Embryonic facial prominence (tissue), 1 donor: ENCODE measurements around the gene SPEG.

ENCODE experiments used
- DNase-seq: peaks from one replicate; pipeline ENCODE4 v3.0.0-alpha.2; 2016; ENCODE audit errors: extremely low spot score

The SPEG gene

DNA sequence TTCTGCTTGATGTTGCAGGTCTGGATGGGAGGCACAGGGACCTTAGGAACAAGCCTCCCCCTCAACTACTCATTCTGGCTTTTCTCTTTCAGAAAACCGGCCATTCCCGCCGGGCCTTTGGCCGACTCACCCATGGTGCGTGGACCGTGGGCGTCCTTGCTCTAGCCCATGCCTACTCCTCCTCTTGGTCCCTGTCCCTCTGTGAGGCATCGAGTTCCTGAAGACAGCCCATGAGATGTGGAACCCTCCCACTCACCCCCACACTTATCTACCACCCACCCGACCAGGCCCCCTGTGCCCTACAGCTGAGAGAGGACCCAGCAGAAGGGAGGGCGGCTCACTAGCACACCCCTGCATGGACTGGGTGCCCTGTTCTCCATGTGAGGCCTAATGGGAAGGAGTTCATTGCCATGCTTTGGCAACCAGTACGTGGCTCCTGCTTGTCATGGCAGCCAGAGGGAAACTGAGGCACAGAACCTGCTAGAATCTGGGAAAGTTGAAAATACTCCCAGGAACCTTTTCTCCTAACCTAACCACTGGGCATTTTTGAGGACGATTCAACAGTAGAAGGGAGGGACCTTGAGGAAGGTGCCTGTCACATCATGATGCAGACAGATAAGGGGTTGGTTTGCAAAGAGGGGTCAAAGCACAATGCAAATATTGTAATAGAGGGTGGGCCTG lies 8.5 kb downstream of the SPEG start:
- DNase-seq: no peak

DNA sequence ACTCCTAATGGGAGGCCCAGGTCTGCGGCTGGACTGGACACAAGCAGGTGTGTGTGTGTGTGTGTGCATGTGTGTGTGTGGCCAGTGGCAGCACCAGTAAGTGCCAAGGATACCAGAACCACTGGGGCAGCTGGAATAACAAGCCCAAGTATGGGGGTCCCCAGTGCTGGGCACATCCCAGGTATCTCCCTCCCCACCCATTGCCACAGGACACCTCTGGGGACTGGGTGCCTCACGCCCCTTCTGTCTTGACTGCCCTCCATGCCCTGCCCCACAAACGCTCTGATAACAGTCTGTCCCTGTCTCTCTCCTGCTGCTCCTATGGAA lies 9.0 kb downstream of the SPEG start:
- no peak for DNase-seq

DNA sequence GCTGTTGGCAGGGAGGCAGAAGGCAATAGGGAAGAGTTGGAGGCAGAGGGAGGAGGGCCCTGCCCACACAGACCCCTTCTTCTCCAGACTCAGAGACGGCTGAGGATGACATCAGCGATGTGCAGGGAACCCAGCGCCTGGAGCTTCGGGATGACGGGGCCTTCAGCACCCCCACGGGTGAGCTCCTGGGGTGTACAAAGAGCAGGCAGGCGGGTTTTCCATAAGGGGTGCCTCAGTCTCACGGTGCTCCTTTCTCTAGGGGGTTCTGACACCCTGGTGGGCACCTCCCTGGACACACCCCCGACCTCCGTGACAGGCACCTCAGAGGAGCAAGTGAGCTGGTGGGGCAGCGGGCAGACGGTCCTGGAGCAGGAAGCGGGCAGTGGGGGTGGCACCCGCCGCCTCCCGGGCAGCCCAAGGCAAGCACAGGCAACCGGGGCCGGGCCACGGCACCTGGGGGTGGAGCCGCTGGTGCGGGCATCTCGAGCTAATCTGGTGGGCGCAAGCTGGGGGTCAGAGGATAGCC lies 10.0 kb downstream of the SPEG start:
- no peak for DNase-seq

DNA sequence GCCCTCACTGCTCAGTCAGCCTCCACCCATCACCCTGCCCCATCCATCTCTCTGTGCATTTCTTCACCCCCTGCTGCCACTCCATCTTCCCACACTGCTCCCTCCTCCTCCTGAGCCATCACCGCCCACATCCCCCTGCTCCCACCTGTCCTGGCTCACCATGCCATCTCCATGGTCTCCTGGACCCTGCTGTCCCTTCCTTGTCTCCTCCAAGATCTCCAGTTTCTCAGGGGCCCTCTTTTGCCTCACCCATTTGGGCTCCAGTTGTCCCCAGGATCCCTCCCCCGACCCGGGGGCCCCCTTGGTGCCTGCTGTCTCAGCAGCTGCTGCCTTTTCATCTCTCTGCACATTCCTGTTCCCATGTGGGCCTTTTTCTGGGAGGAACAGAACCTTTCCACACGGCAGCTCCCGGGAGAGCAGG lies 10.6 kb downstream of the SPEG start:
- no peak for DNase-seq

DNA sequence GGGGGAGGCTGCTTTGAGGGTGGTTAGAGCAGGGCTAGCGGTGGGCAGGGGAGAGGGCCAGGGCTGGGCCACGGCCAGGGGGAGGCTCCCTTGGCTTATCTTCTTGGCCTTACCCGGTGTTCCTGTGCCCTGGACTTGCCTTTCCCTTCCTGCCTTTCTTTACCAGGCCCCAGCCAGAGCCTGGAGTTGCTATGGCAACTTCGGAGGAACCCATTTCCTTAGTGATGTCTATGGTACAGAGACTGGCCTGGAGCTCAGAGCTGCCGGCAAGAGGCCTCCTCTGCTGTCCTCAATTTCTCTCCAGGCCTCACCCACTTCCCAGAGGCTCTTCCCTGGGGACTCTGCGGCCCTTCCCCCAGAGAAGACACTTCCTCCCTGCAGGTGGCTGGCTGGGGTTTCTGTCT lies 11.5 kb downstream of the SPEG start:
- no peak for DNase-seq

DNA sequence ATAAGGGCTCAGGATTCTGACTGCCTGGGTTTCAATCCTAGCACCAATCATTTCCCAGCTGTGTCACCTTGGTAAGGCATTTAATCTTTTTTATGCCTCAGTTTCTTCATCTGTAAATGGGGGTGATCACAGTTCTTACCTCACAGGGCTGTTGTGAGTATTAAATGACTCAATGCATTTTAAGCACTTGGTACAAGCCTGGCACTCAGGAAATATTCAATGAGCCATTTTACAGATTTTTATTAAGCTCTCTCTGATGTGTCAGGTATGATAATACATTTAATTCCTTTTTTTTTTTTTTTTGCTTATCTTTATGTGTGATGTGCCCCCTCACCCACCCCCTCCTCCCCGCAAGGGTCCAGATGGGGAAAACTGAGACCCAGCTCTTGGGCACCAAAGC lies 12.0 kb downstream of the SPEG start:
- DNase-seq: no peak

DNA sequence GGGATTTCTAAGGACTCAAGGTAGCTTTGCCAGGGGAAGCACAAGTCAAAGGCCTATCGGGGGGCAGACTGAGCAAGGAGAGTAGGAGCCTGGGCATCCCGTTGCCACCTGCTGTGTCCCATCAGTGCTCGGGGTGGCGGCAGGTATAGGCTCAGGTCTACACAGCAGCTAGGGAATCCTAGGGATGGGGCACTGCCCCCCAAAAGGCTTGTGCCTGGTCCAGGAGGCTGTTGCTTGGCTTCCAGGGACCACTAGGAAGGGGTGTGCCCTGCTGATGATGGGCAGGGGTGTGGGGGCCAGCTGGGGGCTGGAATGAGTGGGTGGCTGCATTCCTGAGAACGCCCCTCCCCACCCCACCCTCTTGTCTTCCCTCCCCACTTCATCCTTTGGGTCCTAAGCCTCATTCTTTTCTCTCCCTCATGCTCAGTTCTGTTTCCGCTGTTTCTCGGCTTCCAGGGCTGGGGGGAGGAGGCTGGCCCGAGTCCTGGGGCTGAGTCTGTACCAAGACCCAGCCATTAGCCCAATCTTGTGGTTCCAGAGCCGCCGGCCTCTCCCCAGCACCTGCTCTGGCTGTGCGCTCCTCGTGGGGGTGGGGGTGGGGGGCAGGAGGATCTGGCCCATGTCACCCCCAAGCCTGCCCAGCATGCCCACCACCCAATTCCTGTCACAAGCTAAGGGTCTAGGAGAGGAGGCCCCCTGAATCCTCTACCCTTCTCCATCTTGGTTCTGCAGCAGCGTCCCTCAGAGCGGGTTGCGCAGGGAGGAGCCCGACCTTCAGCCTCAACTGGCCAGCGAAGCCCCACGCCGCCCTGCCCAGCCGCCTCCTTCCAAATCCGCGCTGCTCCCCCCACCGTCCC lies 12.8 kb downstream of the SPEG start:
- DNase-seq: no peak

DNA sequence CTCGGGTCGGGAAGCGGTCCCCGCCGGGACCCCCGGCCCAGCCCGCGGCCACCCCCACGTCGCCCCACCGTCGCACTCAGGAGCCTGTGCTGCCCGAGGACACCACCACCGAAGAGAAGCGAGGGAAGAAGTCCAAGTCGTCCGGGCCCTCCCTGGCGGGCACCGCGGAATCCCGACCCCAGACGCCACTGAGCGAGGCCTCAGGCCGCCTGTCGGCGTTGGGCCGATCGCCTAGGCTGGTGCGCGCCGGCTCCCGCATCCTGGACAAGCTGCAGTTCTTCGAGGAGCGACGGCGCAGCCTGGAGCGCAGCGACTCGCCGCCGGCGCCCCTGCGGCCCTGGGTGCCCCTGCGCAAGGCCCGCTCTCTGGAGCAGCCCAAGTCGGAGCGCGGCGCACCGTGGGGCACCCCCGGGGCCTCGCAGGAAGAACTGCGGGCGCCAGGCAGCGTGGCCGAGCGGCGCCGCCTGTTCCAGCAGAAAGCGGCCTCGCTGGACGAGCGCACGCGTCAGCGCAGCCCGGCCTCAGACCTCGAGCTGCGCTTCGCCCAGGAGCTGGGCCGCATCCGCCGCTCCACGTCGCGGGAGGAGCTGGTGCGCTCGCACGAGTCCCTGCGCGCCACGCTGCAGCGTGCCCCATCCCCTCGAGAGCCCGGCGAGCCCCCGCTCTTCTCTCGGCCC lies 13.6 kb downstream of the SPEG start:
- no peak for DNase-seq

DNA sequence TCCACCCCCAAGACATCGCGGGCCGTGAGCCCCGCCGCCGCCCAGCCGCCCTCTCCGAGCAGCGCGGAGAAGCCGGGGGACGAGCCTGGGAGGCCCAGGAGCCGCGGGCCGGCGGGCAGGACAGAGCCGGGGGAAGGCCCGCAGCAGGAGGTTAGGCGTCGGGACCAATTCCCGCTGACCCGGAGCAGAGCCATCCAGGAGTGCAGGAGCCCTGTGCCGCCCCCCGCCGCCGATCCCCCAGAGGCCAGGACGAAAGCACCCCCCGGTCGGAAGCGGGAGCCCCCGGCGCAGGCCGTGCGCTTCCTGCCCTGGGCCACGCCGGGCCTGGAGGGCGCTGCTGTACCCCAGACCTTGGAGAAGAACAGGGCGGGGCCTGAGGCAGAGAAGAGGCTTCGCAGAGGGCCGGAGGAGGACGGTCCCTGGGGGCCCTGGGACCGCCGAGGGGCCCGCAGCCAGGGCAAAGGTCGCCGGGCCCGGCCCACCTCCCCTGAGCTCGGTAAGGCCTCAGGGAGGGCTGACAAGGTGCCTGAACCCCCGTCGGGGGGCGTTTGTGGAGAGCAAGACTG lies 14.2 kb downstream of the SPEG start:
- no peak for DNase-seq

DNA sequence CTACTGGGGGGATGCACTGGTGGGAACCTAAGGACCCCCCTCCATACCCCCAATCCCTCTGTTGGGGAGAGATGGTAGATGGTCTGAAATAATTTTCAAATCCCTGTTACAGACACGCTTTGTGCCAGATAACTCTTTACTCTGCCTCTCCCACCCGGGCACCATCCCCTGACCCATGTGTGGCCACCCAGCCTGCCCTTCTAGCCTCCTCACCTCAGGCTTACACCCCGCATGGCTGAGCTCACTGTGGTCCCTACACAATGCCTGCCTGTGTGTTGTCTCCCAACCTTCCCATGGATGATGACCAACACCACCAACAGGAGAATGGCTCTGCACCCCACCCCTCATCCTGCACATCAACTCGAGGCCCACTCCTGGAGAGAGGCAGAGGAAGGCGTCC lies 15.0 kb downstream of the SPEG start:
- no peak for DNase-seq

DNA sequence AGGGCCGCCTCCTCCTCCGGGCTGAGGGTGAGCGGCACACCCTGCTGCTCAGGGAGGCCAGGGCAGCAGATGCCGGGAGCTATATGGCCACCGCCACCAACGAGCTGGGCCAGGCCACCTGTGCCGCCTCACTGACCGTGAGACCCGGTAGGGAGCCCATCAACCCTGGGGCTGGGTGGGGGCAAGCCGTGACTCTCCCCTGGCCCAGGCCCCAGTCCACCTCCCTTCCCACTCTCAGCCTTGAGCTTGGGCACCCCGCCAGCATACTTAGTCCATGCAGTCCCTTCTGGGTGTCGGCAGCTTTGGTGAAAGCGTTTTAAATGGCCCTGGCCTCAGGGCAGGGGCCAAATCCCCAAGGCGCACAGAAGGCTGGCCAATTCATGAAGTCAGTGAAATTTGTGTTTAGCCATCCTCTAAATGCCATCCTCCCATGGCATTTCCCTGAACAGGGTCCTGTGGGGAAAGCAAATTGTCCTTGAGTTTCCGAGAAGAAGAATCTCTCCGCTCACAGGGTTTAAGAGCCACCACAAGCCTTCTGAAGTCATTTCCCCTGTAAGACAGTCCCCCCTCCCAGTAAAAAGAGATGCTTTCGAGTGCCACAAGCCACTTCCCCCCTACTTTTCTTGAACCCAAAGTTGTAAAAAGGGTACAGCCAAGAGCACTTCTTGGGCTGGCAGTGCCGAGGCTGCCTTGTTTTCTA lies 17.2 kb downstream of the SPEG start:
- no peak for DNase-seq

DNA sequence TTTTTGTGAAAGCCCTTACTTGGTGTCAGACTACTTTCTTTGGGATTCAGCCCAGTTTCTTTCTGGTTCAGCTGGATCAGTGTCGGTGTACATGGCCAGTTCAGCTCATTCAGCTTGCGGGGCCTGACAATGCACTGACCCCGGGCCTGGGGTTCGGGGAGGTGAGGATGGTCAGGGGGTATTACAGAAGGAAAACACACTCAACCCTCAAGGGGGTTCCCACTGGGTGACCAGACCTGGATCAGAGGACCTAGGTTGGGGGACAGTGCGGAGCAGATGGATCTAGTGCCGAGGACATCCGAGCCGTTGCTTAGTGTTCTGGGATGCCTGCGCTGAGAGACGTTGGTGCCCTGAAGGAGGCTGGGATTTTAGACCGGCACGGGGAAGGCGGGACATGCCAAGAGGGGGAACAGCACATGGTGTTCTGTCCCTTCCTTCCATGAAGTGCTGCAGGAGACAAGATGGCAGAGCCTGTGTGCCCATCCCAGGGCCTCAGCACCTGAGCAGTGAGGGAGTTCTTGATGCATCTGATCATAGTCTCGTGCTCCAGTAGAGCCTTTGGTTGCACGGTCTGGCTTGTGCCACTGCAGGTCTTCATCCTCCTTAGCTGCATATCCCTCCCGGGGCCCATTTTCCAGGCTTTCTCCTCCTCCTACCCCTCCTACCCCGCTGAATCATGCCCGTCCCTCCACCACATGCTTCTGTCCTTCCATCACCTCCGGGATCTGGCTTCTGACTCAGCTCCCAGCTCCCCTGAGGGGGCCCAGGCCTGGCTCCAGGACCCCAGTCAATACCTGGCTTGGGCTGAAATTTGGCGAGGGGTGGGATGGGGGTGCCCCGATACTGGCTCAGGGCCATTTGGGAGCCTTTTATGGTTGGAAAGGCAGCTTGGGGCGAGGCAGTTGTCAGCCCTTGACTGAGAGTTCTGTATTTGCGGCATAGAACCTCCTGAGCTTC lies 18.0 kb downstream of the SPEG start:
- no peak for DNase-seq

DNA sequence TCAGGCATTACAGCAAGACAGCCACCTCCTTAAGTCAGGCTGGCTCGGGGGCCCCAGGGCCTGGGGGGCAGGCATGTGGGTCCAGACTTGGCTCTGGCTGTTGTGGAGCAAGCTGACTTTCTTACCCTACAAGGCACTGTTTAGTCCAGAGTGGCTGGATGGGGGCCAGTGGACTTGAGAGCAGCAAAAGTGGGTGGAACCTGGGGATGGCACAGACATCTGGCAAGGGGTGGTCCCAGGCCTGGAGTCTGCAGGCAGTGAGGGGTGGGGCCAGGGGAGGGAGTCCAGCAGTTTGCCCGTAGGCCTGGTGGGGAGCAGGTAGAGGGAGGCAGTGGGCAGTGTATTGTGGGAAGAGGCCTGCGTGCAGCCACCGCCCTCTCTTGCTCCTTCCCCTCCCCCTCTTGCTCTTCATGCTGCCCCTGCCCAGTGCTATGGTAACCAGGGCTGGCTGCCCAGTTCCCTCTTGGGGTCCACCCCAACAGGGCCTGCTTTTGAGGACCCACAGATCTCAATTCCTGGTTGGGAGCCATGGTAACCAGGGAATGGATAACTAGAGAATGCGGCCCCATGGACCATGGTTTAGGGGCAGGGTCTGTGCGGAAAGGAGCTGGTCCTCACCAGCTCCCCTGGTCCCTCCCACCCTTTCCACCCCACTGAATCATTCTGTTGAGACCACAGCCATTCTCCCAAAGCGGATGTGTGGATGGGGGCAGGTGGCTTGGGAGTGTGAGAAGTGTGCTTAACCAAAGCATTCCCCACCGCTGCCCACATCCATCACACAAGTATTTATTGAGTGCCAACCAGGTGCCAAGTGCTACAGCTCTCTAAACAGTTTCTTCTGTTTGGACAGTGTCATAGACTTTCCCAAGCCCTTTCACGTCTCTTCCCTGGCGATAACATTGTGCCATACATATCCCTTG lies 19.3 kb downstream of the SPEG start:
- DNase-seq: no peak

DNA sequence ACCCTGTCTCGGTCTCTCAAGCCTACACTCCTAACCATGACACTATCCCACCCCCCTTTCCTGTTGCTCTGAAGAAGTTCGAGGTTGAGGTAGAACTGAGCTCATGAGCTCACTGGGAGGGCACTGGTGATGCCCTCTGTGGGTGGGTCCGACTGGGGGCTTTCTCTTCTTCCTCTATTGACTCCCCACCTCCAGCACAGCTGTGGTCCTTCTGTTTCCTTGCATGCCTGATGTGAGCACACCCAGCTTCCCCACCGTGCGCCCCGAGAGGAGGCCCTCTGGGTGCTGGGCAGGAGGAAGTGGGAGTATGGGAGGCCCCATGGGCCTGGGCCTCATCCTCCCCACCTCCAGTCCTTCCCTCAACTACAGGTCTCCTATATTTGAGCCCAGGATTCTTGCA lies 20.9 kb downstream of the SPEG start:
- DNase-seq: no peak

DNA sequence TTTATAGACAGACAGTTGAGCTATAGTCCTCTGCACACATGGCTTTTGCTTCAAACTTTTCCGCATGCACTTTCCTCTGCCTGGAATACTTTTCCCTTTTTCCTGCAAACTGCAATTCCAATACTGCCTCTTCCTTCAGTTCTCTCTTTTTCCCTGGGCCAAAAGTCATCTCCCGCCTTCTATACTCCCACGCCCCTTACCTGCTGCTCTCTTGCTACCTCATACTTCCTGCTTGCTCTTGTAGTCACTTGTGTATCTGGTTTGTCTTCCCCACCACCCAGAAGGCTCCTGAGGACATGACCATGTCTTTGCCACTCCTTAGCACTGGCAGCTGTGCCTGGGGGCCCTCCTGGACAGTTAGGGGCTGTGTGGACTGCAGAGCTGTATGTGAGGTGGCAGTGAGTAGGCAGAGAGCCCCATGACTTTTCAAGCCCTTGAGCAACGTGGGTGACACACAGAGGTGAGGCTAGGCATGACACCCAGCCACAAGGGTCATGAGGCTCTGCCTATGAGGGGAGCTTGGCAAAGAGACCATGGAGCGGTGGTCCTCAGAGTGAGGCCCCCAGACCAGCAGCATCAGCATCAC lies 23.2 kb downstream of the SPEG start:
- no peak for DNase-seq

DNA sequence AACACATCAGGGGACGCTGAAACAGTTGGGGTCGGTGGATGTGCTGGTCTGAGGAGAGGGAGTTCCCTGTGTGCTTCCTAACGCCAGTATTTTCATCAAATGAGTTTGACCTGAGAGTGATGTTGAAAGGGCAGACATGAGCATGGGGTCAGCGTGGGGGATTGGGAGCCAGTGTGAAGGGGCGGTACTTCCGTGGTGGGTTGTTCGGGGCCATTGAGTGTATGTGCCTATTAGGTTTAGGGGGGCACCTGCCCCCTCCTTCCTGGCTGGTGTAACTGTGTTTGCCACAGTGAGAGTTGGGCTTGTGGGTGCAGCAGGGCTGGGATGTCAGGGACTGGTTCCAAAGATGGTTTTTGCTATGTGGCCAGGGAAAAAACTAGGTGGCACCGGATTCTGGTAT lies 24.4 kb downstream of the SPEG start:
- DNase-seq: no peak

DNA sequence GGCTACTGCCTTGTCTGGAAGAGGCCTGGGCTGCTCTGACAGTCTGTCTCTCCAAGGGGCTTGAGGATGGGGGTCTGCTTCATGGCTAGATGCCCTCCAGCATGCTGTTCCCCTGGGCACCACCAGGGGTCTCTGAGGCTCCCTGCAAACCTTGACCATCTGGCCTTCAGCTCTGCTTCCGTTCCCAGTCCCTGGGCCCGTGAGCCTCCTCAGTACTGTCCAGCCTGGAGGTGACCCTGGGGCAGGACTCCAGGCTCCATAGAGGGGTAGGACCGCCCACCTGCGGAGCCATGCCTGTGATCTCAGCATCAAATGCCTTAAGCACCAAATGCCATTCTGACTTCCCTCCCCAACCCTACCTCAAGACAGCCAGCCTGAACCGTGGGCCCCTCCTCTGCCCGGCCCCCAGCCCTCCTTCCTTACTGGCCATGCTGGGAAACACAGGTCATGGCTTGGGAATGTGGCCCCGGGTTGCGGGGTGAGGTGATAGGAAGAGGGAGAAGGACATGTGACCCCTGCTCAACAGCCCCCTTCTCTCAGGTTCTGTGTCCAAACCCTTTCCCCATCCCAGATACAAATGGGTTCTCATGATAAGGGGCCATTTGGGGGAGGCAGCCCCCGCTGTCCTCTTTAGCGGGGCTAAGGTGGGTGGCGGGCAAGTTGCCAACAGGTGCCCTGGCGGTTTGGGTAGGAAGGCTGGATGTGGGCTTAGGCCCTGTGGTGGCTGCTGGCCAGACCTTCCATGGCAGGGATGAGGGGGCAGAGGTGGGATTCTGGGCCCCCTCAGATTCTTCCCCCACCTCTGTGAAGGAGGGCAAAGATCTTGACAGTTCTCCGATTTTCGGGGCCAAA lies 25.0 kb downstream of the SPEG start:
- no peak for DNase-seq

DNA sequence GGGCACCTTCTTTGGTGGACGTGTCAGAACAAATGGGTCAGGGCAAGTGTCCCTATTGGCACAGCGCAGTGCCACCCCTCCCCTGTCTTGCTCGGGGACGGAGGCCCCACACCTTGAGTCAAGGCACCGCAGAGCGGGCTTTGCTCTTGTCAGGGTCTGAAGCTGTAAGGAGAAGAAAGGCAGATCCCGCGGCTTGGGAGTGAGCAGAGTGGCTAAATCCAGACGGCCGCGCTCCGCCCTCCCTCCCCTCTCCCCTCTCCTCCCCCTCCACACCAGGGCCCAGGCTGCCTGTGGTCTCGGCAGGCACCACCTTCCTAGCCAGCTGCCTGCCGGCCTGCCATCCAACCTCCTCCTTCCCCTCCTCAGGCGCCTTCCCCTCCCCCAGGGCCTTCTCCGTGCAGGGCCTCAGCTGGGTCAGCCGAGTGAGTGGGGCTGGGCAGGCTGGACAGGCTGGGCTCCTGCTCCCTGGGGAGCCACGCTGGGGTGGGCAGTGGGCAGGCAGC lies 25.8 kb downstream of the SPEG start:
- no peak for DNase-seq
